Putamen (tissue), 1 donor: ENCODE results near the gene LHX2.

Experiments used
- DNase-seq: peaks from one replicate; pipeline ENCODE4 v3.0.0-alpha.2; 2016; ENCODE audit warnings: low spot score

Gene LHX2

DNA sequence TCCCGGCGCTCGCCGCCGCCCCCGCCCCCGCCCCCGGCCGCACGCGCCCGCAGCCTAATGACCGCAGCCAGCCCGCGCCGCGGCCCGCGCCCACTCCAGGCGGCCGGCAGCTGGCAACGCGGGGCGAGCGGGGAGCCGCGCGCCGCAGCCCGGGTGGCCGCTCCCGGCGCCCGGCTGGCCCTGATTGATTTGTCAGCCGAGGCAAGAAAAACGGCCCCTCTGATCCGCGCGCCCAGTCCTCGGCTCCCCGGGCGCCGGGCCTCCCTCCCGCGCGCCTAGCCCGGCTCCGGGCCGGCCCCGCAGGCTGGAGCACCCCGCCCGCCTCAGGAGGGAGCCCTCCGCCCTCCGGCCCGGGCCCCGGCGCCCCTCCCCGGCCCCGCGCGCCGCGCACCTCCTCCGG is 11.9 kb upstream of the LHX2 start:
- DNase-seq, result no peak

DNA sequence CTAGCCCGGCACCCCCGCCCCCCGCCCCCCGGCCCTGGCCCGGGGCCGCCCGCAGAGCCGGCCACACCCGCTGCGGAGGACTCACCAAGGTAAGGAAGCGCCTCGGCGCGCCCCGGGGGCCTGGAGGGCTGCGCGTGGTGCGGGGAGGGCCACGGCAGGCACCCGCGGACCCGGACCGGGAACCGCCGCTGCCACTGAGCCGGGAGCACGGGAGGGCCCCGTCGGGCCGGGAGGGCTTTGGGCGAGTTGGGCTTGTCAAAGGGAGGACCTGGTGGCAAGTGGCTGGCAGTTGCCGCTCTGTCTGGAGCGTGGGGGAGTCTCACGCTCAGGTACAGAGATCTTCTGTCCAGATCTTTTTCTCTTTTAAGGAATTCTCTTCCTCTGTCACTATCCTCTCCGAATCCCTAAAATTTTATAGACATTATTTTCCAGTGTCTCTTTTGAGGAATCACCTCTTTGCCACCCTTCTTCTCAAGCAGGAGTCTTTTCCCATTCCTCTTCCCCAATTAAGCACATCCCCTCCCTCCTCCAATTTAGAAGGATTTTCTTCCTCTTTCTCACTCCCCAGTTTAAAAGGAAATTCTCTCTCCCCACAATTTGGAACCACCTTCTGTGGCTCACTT is 11.3 kb upstream of the LHX2 start:
- DNase-seq, result no peak

DNA sequence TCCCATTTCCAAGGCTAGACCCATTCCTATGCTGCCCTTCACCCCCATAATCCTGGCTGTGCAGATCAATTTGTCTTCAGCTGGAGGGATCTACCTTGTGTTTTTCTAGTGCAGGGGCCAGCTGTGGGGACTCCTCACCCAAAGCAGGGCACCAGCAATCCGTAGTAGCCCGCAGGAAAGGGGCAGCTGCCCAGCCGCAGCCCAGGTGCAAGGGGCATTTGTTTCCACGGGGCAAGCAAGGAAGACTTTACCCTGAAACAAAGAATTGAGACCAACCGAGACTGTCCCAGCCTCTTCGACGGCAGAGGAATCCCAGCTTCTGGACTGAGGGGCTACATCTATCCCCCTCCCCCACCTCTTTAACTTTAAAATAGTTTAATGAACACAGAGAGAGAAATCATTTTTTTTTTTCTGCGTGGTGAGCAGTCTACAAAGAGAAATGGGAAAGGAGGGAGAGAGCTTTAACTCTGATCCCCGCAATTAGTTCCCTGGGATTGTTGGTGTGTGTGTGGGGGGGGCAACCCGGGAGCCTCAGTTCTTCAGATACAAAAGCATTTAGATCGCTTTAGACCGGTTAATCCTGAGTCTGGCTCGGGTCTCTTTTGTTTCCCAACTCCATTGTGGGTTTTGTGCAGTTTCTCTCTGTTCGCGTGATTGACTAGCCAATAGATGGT is 10.6 kb upstream of the LHX2 start:
- no peak for DNase-seq

DNA sequence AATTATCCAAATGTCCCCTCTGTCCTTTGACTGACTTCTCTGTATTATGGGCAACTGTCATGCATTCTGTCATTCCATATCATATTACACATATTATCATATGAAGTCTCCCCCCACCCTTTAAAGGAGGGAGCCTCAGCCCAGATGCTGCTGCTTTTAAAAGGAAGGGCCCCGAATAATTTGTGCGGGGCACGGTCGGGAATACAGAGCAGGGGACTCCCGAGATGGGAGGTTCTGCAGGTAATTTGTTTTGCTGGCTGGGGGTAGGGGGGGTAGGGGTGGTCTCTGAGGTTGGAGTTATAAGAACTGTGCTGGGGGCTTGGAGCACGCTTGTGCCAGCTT is 10.1 kb upstream of the LHX2 start:
- DNase-seq, result no peak

DNA sequence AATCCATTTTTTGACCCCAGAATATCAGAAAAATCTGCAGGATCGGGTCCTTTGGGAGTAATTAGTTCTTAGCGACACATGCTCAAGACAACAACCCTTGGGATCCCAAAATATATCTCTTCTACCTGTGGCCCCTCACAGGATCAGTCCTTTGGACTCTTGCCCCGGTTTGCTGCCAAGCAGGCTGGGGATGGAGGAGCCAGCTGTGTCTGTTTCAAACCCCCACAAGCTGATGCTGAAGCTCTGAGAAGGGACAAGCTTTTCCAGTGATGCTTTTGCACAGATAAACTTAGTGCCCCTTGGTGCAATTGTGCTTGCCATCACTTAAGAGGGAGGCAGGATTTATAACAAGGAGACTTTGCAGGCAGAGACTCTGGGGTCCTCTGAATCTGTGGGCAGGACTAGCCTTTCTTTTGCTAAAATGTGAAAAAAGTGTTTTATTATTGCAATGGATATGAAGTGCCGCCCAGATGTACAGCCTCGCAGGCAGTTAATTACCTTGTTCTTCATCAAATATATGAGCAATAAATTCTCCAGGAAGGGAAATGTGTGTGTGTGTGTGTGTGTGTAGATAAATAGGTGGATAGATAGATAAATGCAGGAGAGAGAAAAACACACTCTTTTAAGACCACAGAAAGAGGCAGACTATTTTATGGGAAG is 9.6 kb upstream of the LHX2 start:
- no peak for DNase-seq

DNA sequence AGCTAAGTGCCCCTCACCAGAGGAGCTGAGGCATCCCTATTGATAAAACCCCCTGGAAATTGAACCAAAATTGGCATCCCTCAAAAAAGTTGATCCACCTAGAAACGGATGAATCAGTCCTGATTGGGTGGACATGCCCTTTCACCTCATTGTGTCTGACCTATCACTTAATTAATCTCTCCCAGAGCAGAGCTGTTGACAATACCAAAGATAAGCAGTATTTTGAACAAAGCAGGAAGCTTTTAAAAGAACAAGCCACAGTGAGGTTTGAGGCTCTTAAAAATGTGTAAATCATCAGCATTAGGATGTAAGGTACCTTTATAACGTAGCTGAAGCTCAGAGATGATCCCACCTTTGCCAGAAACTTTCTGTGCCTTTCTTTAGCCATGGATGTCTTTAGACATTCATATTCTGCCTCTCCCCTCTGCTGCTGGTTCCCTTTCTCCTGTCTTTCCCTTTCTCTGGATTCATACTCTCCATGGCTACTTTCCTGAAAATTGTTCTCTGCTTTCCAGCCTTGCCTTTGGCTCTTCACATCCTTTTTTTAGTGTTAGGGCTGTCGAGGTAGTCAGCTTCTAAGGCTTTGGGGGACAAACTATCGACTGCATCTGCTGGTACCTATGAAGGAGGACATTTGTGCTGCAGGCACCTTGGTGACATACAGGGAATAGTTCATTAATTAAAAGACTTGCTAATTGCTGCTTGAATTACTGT is 7.8 kb upstream of the LHX2 start:
- DNase-seq, result no peak

DNA sequence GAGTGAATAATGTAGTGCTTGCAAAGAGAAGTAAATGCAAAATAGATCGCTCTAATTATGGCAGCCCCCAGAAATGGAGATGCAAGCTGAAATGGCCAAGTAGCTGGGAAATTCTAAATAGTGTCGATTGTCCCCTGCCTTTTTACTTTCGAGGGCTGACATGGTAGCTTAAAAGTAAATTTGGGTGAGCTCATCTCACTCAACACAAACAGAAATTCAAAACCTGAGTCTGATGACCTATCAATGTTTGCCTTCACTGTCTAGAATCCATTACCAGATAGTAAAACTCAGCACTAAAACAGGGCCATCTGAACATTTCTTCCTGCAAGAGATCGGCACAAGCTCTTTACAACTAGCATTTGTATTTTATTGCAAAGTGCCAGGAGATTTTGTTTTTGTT is 7.0 kb upstream of the LHX2 start:
- no peak for DNase-seq

DNA sequence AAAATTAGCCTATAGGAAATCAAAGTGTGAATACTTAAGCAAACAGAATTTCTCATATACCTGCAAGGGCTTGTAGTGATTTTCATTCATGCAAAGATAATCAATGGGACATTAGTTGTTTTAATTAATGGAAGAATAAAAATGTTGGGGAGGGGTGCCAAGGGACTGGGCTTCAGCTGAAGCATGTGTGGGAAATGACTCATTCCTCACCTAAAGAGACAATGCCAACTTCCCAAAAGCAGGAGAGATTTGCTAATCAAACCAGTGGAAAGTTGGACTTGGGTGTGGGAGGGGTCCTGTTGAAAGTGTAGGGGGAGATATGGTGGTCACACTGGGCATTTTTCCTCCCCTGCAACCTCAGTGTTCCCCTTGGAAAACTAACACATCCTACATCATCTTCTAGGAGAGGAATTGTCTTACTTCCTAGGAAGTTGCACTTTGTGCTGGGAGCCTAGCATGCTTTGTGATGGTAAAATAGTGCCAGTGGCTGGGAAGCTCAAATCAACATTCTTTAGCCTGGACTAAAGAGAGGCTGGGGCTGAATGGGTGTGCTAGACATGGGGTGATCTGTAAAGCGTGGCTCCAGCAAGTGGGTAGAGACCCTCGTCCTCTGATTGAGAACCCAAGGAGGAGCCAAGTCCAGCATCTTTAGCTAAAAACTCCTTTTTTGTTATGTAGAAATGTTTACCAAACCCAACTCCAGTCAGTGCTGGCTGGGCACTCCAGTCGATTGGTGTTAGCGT is 6.4 kb upstream of the LHX2 start:
- no peak for DNase-seq

DNA sequence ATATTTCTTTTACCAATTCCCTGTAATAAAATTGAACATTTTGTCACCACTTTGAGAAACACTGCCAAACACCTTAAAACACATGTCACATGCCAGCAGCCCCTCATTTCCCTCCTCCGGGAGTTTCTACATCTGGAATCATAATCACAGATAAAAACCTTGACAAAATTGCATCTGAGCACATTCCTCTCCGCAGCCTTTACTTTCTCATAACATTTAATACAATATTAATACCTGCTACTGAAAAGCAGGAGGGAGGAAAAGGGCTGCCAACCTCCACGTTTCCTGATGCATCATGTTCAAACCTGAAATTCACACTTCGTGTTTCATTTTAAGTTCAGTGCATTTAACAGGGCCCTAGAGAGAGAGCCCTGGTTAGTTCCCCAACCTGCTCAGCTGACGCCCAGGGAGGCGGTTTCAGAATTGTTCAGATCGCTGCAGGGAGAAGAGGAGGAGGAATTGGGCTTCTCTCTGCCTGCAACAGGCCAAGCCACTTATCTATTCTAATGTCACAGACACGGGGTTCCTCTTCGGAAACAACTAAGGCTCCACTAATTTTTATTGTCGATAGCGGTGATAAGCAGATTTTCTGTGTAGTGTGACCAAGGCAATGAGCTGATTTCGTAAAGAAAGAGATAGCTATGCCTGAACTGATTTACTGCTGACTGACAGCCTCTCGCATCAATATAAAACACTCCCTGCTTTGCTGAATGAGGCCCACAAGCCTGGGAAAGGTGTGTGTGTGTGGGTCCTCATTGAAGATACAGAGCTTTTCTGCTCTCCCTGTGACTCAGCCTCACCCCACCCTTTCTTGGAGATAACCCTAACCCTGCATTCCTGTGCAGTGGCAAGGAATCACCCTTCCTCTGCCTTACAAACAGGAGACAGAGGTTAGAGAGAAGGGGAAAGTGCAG is 4.9 kb upstream of the LHX2 start:
- DNase-seq, result no peak

DNA sequence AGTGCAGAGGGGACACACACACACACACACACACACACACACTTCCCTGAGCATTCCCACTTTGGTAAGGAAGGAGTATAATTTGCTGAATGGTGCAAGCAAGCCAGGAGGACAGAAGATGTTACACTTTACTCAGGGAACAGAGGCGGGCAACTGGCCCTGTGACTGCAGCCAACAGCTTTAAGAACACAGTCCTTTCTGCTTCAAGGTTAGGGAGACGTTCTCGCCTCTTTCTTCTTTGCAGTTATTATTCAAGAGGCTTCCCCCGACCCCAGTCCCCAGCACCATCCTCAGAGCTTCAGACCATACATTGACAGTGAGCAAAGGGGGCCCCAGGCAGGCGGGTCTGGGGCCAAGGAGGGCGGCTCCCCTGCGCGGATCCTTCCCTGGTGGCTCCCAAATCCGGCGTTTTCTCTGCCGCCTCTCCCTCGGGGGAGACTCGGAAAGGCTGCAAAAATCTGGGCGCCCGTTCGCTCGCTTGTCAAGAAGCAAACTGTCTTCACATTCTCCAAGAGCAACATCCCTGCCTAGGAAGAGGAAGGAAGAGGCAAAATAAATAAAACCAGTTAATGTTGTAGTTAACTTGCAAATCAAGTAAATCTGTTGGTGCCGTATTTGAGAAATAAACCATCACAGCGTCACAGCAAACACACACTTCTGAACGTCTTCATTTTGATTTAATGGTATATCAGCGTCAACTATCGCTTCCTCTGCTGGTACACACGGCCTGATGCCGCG is 3.8 kb upstream of the LHX2 start:
- DNase-seq, result no peak

DNA sequence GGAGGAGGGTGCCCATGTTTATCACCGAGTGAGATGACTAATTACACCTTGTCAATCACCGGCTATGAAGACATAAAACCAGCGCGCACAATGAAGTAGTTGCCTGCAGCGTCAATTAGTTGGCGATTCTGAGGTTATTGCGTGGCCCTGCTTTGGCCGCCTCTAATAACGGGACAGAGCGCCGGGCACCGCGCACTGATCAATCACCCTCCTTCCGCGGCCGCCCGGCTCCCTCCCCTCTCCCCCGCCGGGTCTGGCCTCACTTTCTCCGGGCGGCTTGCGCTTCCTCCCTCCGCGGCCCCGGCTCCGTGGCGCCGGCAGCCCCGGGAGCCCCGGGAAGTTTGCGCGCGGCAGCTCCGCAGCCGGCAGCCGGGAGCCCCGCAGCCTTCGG is 3.3 kb upstream of the LHX2 start:
- no peak for DNase-seq

DNA sequence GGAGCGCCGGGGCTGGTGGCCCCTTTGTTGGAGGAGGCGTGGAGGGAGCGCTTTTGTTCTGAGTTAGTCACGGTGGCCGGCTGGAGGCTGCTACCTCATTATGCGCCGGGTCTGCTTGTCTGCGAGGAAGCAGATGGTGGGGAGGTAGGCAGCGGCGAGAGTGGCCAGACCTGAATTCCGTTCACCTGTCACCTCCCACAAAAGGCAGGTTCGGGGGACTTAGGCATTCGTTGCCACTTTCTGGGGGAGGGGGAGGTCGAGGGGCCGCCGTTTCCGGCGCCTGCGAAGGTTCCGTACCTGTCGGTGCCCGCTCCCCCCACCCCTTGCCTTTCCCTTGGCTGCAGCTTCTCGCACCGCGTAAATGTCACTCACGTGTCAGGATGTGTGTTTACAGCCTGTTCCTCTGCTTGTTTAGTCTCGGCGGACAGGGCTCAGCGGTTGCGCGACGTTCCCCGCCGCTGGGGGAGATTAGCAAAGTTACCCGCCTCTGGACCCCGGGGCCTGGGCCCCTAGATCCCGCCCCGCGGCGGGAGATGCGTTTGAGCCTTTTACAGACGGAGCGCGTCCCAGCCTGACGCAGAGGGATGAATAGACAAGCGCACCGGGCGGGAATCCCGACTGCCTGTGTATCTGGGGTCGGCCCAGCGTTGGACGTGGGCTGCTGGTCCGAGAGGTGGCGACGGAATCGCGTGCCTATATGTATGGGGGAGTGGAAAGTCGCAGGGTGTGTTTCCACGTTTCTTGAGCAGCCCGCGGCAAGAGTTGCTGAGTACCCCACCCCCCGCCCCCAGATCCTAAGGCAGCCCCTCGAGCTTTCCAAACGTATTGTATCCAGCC is 2.7 kb upstream of the LHX2 start:
- DNase-seq, result no peak

DNA sequence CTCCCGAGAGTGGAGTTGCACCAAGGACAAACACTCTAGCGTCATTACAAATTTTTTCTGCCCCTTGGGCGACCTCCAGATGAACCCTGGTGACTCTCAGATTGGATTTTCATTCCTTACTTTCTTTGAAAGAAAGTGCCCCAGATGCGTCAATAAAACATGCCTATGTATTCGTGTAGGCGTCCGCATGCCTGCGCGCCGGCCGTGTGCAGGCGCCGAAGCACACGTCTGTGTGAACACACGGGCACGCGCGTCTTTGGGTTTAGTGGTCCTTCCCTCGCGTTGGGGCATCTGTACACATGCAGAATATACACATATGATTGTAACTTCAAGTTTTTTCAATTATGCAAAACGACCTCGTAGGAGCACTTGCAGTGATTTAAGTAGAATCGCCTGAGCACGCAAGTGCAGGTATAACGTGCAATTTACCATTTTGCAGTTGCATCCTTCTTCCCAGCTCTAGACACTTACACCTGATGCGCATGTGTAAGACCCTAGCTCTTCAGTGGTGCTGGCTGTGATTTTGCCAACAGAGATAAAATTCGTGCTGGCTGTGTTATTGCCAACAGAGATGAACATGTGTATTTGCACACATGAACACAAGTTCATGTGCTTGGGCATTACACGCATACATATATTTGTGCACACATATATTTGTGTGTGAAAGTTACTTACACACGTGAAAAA is 1.9 kb upstream of the LHX2 start:
- DNase-seq, result no peak

DNA sequence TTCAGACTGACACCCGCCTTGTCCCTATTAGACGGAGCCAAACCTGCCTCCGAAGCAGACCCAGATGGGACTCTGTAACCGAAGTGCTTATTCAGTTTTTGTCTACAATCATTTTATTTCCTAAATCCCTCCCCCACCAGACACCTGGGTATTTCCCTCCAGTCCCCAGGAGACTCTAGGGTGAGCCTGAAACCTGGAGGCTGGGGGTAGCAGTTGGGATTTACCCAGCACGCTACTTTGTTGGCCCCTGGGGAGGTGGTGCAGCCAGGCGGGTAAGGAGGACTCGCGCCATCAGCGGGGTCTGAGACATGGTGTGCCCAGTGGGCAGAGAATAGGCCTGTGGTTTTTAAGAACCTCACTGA is 1.3 kb upstream of the LHX2 start:
- no peak for DNase-seq

DNA sequence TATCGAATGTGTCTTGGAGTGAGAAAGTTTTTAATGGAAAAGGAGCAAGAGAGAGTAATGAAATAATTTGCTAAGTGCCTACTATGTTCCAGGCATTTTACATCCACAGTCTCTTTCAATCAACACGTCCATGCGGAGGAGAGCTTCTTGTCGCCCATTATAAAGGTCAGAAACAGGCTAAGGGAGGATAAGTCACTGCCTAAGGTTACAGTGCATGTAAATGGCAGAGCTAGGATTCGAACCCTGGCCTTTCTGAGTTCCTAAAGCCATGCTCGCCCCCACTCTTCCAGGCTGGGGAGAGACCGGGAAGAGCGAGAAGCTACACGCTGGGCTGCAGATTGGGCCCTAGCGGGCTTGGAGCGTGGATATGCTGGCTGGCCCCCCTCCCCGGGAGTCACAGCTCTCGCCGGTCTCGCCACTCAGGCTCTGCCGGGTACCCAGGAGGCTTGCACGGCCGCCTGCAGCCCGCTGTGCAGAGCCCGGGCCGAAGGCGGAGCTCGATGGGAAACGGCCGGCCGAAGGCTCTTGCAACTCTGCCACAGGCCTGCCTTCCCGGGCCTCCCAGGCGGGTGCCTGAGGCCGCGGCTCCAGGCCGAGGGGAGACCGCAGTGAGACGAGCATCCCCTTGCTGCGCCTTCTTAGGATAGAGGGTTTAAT is 775 bp upstream of the LHX2 start:
- no peak for DNase-seq

DNA sequence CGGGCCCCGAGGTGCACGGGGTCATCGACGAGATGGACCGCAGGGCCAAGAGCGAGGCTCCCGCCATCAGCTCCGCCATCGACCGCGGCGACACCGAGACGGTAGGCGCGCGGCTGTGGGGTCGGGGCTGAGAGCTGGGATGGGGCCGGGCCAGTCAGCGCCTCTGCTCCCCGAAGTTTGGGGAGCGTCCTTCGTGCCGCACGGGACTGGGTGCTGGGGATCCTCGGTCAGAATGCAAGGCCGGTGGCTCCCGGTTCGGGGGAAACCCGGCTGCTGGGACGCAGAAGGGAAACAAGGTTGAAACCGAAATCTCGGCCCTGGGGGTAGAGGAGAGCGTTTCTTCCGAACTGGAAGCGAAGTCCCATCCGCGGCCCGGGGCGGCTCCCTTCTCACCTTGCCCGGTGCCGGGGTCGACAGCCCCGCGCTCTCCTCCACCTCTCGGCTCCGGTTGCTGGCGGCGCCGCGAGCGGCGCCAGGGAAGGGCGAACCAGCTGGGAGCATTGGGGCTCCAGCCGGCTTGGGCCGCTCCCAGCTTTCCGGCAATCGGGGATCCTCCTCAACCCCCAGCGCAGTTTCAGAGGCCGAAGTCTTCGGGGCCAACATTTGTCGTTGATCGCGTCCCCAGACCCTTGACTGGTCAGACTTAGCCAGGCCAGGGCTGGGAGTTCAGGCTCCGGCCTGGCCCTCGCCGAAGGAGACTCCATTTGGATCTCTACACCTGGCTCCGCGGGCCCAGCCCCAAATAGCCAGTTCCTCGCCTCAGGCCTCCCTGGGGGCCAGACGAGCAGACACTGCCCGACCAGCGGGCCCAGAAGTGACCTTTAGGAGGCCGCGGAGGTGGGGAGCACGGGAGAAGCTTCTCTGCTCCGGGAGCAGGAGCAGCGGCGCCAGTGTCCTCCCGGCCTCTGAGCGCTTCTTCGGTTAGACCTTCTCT is 1.1 kb downstream of the LHX2 start:
- no peak for DNase-seq
